Spleen (tissue), 11 donors: ENCODE data around the gene CSK. TPM values are rescaled to one million over a fixed set of nuclear protein-coding genes. Genes with fewer than 3 reads are reported as not detected.

Experiments used
- DNase-seq: peaks from one replicate; pipeline ENCODE4 v3.0.0-alpha.2; 2020
- H3K27ac ChIP-seq, 8 donors: fragments of 200-600 bp; sonication (generic) in 7 of 8; 1 replicate in 4 of 8; 2 replicates in 4 of 8; pipeline versions ENCODE4 v1.5.0 to v1.8.0; 2016 to 2021; ENCODE audit warnings: inconsistent platforms in 4 of 8, mild to moderate bottlenecking in 4 of 8, moderate library complexity in 1 of 8
- H3K27me3 ChIP-seq, 7 donors: fragments of 200-600 bp; sonication (generic) in 6 of 7; replicated peaks in 1 of 7; 1 replicate in 4 of 7; 2 replicates in 3 of 7; pipeline versions ENCODE4 v1.5.0 to v1.8.0; 2016 to 2021; ENCODE audit warnings: inconsistent platforms in 3 of 7, mild to moderate bottlenecking in 1 of 7
- H3K36me3 ChIP-seq, 6 donors: fragments of 200-600 bp; sonication (generic) in 5 of 6; 1 replicate in 4 of 6; 2 replicates in 2 of 6; pipeline versions ENCODE4 v1.5.0 to v1.8.0; 2016 to 2021; ENCODE audit warnings: inconsistent platforms in 2 of 6
- H3K4me1 ChIP-seq, 6 donors: fragments of 200-600 bp; sonication (generic) in 5 of 6; 1 replicate in 3 of 6; 2 replicates in 3 of 6; pipeline versions ENCODE4 v1.5.0 to v1.8.0; 2016 to 2021; ENCODE audit warnings: inconsistent platforms in 3 of 6
- H3K4me3 ChIP-seq, 8 donors: fragments of 200-600 bp; sonication (generic) in 7 of 8; 1 replicate in 4 of 8; 2 replicates in 4 of 8; pipeline versions ENCODE4 v1.5.0 to v1.8.0; 2016 to 2021; ENCODE audit warnings: inconsistent platforms in 4 of 8, mild to moderate bottlenecking in 4 of 8, moderate library complexity in 2 of 8
- H3K9me3 ChIP-seq, 8 donors: fragments of 200-600 bp; sonication (generic) in 7 of 8; 1 replicate in 4 of 8; 2 replicates in 4 of 8; pipeline versions ENCODE4 v1.5.0 to v1.8.0; 2016 to 2021; ENCODE audit warnings: inconsistent platforms in 4 of 8
- POLR2A ChIP-seq, 3 donors: fragments of 450-650 bp; IDR thresholded peaks; one replicate each; pipeline ENCODE4 v1.5.1; 2017; ENCODE audit warnings: antibody characterized with exemption in 3 of 3, mild to moderate bottlenecking in 1 of 3
- POLR2AphosphoS5 ChIP-seq, 3 donors: sonication (generic); formaldehyde crosslinking; IDR thresholded peaks; one replicate each; pipeline ENCODE4 v1.5.1; 2017; ENCODE audit warnings: antibody characterized with exemption in 3 of 3
- WGBS, 5 donors: extraction: QIAGEN DNeasy Blood & Tissue Kit in 3 of 5; methylation state at CpG; one replicate each; pipeline versions ENCODE4 v1.1.5 to v1.1.7; 2013 to 2018; 5-methylcytosine and 5-hydroxymethylcytosine counted together
- intact Hi-C: fragments of 100-400 bp; cut with DNase I; formaldehyde crosslinking; loops from one replicate; pipeline ENCODE4 v1.15.0; 2023; ENCODE audit warnings: low total_unique reads
- polyA plus RNA-seq, 3 donors: library from polyadenylated mRNA; stranded (reverse); fragments of 200-250 nt; gene quantifications; one replicate each; pipeline ENCODE4 v1.2.1, GENCODE V29; 2013
- total RNA-seq, 7 donors: library from RNA; depleted of rRNA in 3 of 7; stranded (reverse); fragments of >200 nt in 3 of 7; fragmentation: NEBNext Ultra II Directional in 4 of 7; extraction: Animal tissue kit (Norgen Biotek cat#: 25700) in 4 of 7; gene quantifications; one replicate each; pipeline versions ENCODE4 v1.1.0 to v1.2.1, GENCODE V29; 2016 to 2021
- TF ChIP-seq, protein P1 (sequence below), 11 experiments: fragments of 200-600 bp in 7 of 11; fragments of 450-650 bp in 4 of 11; sonication (generic) in 4 of 11; IDR thresholded peaks in 8 of 11; conservative IDR thresholded peaks in 3 of 11; 1 replicate in 7 of 11; 2 replicates in 4 of 11; pipeline versions ENCODE4 v1.4.0 to v1.8.0; 2016 to 2021; ENCODE audit warnings: antibody characterized with exemption in 11 of 11, inconsistent platforms in 4 of 11, mild to moderate bottlenecking in 1 of 11
- donor health status: healthy with polysubstance abuse.
- donor health status: DM: no; HTN: no; CAD: no; lungs with moderate emphysema.
- donor health status: DM: no; HTN: no; CAD: no.
- donor health status: Bipolar disorder and iron deficiency.
- donor health status: healthy.
- donor health status: DM: no; HTN: no; CAD: no.
- donor health status: DM: yes; HTN: yes; CAD: no.

Gene CSK
- total and polyA plus RNA-seq, 10 donors = 121 to 281 (median 192) TPM

GRCh38 chr15:74783072-74783807 is 1.4 kb downstream of the CSK start:
- peak overlapping the region; percentile 89 to 99 (median 96) for H3K27ac ChIP-seq
- peak; percentile 90 for DNase-seq
- H3K4me3 ChIP-seq = peak overlapping the region; percentile 82 to 98 (median 86)
- peaks cover 0 to 25% (median 0%) of the 10 kb centered on the region in 6 donors for H3K36me3 ChIP-seq
- WGBS, 5 donors = 0 to 4% (median 1%) methylated on average over 10 to 13 of the region's 13 CpGs
- peak in 1 of 3 donors; percentile 15 for TF ChIP-seq POLR2A (IDR thresholded peaks at IDR 0.05)
- peak; percentile 55 to 73 (median 63) for TF ChIP-seq POLR2AphosphoS5 (IDR thresholded peaks at IDR 0.05)
- TF ChIP-seq, protein P1, sequence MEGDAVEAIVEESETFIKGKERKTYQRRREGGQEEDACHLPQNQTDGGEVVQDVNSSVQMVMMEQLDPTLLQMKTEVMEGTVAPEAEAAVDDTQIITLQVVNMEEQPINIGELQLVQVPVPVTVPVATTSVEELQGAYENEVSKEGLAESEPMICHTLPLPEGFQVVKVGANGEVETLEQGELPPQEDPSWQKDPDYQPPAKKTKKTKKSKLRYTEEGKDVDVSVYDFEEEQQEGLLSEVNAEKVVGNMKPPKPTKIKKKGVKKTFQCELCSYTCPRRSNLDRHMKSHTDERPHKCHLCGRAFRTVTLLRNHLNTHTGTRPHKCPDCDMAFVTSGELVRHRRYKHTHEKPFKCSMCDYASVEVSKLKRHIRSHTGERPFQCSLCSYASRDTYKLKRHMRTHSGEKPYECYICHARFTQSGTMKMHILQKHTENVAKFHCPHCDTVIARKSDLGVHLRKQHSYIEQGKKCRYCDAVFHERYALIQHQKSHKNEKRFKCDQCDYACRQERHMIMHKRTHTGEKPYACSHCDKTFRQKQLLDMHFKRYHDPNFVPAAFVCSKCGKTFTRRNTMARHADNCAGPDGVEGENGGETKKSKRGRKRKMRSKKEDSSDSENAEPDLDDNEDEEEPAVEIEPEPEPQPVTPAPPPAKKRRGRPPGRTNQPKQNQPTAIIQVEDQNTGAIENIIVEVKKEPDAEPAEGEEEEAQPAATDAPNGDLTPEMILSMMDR (IDR thresholded peaks at IDR 0.05 in 8 of 11, conservative IDR thresholded peaks at IDR 0.05 in 3 of 11) = peak in 3 of 11 experiments; percentile 2 to 19 (median 12)
- H3K9me3 ChIP-seq = no peaks in the 10 kb centered on the region
- H3K27me3 ChIP-seq = no peaks in the 10 kb centered on the region
- intact Hi-C loops = loop anchor here (5.0 kb wide), 1 partner anchor 59 kb away; the partner anchor contains the start of gene ULK3
- peaks cover 75 to 93% (median 89%) of the 10 kb centered on the region in 6 donors for H3K4me1 ChIP-seq

DNA sequence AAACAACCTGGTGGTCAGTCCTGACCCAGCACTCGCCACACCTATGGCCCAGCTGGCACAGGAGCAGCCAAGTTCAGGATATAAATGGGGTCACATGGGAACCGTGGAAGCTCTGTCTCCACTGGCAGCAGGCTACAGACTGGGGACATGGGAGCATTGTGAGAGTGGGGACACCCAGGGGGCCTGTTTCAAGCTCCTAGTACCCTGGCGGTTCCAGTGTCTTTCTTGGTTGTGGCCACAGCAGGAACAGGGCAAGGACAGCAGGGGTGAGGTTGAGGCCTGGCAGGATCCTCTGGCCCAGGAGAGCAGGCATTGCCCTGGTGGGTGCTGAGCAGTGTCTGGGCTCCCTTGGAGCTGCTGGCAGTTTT is 1.9 kb downstream of the CSK start:
- TF ChIP-seq POLR2A (IDR thresholded peaks at IDR 0.05) (no peak), POLR2AphosphoS5 (IDR thresholded peaks at IDR 0.05) (peak in 1 of 3 donors; percentile 4)
- TF ChIP-seq, protein P1 (IDR thresholded peaks at IDR 0.05 in 8 of 11, conservative IDR thresholded peaks at IDR 0.05 in 3 of 11) = peak in 1 of 11 experiments; percentile 22
- peak overlapping the region; percentile 82 to 98 (median 86) for H3K4me3 ChIP-seq
- peak overlapping the region; percentile 89 to 99 (median 96) for H3K27ac ChIP-seq
- peaks cover 0 to 25% (median 0%) of the 10 kb centered on the region in 6 donors for H3K36me3 ChIP-seq
- H3K4me1 ChIP-seq = peaks cover 75 to 93% (median 89%) of the 10 kb centered on the region in 6 donors
- H3K9me3 ChIP-seq = no peaks in the 10 kb centered on the region
- no peaks in the 10 kb centered on the region for H3K27me3 ChIP-seq
- DNase-seq = peak; percentile 78
- intact Hi-C loops = loop anchor here (5.0 kb wide), 1 partner anchor 59 kb away; the partner anchor contains the start of gene ULK3
- WGBS, 5 donors = 6 to 20% (median 7%) methylated on average over 1 to 3 of the region's 3 CpGs

GRCh38 chr15:74784426-74785193 is 2.7 kb downstream of the CSK start:
- TF ChIP-seq, protein P1 (IDR thresholded peaks at IDR 0.05 in 8 of 11, conservative IDR thresholded peaks at IDR 0.05 in 3 of 11) = no peak
- TF ChIP-seq POLR2A (IDR thresholded peaks at IDR 0.05) (no peak), POLR2AphosphoS5 (IDR thresholded peaks at IDR 0.05) (no peak)
- Histone ChIP-seq H3K27me3 (no peaks in the 10 kb centered on the region), H3K27ac (peak overlapping the region; percentile 89 to 99 (median 96)), H3K36me3 (peaks cover 0 to 25% (median 0%) of the 10 kb centered on the region in 6 donors), H3K9me3 (no peaks in the 10 kb centered on the region), H3K4me3 (peak overlapping the region; percentile 82 to 98 (median 86)), H3K4me1 (peaks cover 77 to 93% (median 89%) of the 10 kb centered on the region in 6 donors)
- peak; percentile 66 for DNase-seq
- 14 to 34% (median 28%) methylated on average over 8 of the region's 8 CpGs for WGBS, 5 donors
- intact Hi-C loops = loop anchor here (5.0 kb wide), 1 partner anchor 58 kb away; the partner anchor contains the start of gene ULK3
